Duodenal mucosa (tissue), 2 donors: ENCODE data around the gene CFAP58.

ENCODE experiments used
- H3K27ac ChIP-seq: one replicate; pipeline ENCODE4 v1.7.0; 2013; ENCODE audit warnings: low read depth, low read length
- H3K27me3 ChIP-seq, 2 donors: one replicate each; pipeline ENCODE4 v1.7.0; 2013; ENCODE audit warnings: low read length in 2 of 2, control low read depth in 1 of 2; ENCODE audit not compliant: insufficient read depth in 2 of 2, control insufficient read depth in 1 of 2
- H3K36me3 ChIP-seq, 2 donors: one replicate each; pipeline ENCODE4 v1.7.0; 2013; ENCODE audit warnings: low read length in 2 of 2, control low read depth in 1 of 2; ENCODE audit not compliant: insufficient read depth in 2 of 2, control insufficient read depth in 1 of 2
- H3K4me1 ChIP-seq, 2 donors: one replicate each; pipeline ENCODE4 v1.7.0; 2013; ENCODE audit warnings: low read length in 2 of 2, control low read depth in 1 of 2; ENCODE audit not compliant: insufficient read depth in 2 of 2, control insufficient read depth in 1 of 2
- H3K4me3 ChIP-seq, 2 donors: one replicate each; pipeline ENCODE4 v1.7.0; 2013; ENCODE audit warnings: low read length in 2 of 2, low read depth in 1 of 2
- H3K9ac ChIP-seq, 2 donors: one replicate each; pipeline ENCODE4 v1.7.0; 2013; ENCODE audit warnings: low read length in 2 of 2, low read depth in 1 of 2
- H3K9me3 ChIP-seq, 2 donors: one replicate each; pipeline ENCODE4 v1.7.0; 2013; ENCODE audit warnings: low read length in 2 of 2, control low read depth in 1 of 2; ENCODE audit not compliant: control insufficient read depth in 1 of 2

The CFAP58 gene

DNA sequence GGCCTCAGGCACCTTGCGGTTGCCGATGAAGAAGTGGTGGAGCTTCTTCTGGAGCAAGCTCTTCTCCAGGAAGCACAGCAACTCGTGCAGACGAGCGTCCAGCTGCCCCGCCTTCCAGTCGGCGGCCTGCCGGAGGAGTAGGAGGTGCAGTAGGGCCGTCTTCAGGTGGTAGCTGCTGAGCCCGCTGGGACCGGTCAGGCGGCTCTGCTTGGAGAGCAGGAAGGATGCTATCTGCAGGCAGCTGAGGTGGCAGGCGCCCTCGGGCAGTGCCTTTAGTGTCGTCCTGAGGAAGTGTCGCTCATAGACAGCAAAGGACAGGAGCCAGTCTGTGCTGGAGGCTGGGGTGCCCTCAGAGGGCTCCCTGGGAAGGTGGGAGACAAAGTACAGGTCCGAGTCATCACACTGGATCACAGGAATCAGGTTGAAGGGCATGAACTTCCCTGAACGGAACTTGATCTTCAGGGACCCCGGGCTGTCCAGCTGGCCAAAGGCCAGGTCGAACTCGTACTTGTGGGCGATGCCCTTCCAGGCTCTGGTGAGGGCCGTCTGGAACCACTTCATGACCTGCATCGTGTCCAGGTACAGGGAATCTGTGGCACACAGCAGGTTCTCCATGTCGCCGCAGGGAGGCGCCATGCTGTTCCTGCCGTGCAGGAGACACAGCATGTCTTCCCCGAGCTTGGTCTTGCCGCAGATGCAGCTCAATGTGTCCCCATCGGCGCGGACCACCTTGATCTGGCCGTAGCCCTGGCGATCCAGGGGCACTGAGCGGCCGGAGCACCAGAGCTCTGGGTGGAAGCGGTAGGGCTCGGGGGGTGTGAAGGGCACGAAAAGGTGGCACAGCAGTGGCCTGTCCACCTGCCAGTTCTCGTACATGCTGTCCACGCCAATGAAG, 38.8 kb upstream of the CFAP58 start:
- peaks cover 3 to 5% of the 10 kb centered on the region in 2 donors for H3K4me1 ChIP-seq
- no peak overlapping the region for H3K27ac ChIP-seq
- no peak overlapping the region for H3K9ac ChIP-seq
- peaks cover 21 to 37% of the 10 kb centered on the region in 2 donors for H3K36me3 ChIP-seq
- no peaks in the 10 kb centered on the region for H3K9me3 ChIP-seq
- H3K4me3 ChIP-seq, result no peak overlapping the region
- no peaks in the 10 kb centered on the region for H3K27me3 ChIP-seq

- H3K4me1 ChIP-seq, result peaks cover 3 to 5% of the 10 kb centered on the region in 2 donors
- no peak overlapping the region for H3K4me3 ChIP-seq
Observed at GRCh38 chr10:104315486-104315921, 38.1 kb upstream of the CFAP58 start.

GRCh38 chr10:104316321-104317099, 37.1 kb upstream of the CFAP58 start:
- no peak overlapping the region for H3K4me3 ChIP-seq
- H3K9ac ChIP-seq, result no peak overlapping the region
- no peak overlapping the region for H3K27ac ChIP-seq
- H3K36me3 ChIP-seq, result peaks cover 15 to 32% of the 10 kb centered on the region in 2 donors
- peaks cover 7 to 8% of the 10 kb centered on the region in 2 donors for H3K4me1 ChIP-seq
- H3K27me3 ChIP-seq, result no peaks in the 10 kb centered on the region
- H3K9me3 ChIP-seq, result no peaks in the 10 kb centered on the region

More at GRCh38 chr10:104315486-104315921, 38.1 kb upstream of the CFAP58 start:
- Histone ChIP-seq H3K36me3 (peaks cover 18 to 37% of the 10 kb centered on the region in 2 donors), H3K27me3 (no peaks in the 10 kb centered on the region), H3K9me3 (no peaks in the 10 kb centered on the region), H3K27ac (no peak overlapping the region), H3K9ac (no peak overlapping the region)

DNA sequence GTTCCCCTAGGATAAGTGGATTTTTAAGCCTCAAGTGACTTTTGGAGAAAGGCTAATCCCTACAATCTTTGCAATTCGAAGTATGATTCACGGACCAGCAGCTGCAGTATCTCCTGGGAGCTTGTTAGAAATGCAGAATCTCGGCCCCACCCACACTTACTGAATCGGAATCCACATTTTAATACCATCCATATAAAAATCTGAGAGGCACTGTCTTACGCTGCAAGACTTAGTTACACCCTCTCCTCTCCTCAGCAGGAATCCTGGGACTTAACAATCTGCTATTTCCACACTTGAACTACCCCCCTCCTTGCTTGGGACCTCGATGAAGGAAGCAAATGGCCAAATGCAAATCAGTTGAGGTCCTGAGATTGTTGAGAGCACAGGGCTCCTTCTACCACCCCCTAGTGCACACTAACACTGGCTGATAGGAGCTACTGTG, 36.3 kb upstream of the CFAP58 start:
- Histone ChIP-seq H3K4me1 (peaks cover 14 to 16% of the 10 kb centered on the region in 2 donors), H3K36me3 (peaks cover 15 to 32% of the 10 kb centered on the region in 2 donors), H3K27me3 (no peaks in the 10 kb centered on the region), H3K4me3 (no peak overlapping the region), H3K9ac (no peak overlapping the region), H3K27ac (no peak overlapping the region), H3K9me3 (no peaks in the 10 kb centered on the region)

GRCh38 chr10:104317726-104318299, 35.8 kb upstream of the CFAP58 start:
- Histone ChIP-seq H3K9me3 (no peaks in the 10 kb centered on the region), H3K4me3 (no peak overlapping the region), H3K36me3 (peaks cover 15 to 30% of the 10 kb centered on the region in 2 donors), H3K27ac (no peak overlapping the region), H3K27me3 (no peaks in the 10 kb centered on the region), H3K9ac (no peak overlapping the region), H3K4me1 (peaks cover 20 to 21% of the 10 kb centered on the region in 2 donors)

DNA sequence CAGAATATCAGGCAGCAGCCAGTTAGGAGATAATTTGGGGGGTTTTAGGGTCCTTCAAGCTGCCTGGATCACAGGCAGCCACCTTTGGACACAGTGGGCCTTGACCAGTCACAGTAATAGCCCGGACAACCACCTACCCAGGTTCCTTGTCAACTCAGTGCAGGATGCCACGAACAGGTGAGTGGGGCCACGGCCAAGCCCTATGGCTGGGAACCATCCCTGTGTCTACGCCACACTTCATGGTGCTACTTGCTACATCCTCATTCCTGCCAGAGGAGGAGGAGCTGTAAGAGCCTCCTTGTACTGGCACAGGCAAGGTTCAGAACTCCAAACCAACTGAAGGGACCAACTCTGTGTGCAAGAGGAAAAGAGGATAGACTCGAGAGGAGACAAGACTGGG, 35.3 kb upstream of the CFAP58 start:
- no peak overlapping the region for H3K27ac ChIP-seq
- H3K36me3 ChIP-seq, result peaks cover 15 to 25% of the 10 kb centered on the region in 2 donors
- peaks cover 25% of the 10 kb centered on the region in 2 donors for H3K4me1 ChIP-seq
- no peak overlapping the region for H3K9ac ChIP-seq
- no peak overlapping the region for H3K4me3 ChIP-seq
- no peaks in the 10 kb centered on the region for H3K9me3 ChIP-seq
- no peaks in the 10 kb centered on the region for H3K27me3 ChIP-seq

GRCh38 chr10:104318810-104319741, 34.6 kb upstream of the CFAP58 start:
- Histone ChIP-seq H3K4me3 (no peak overlapping the region), H3K36me3 (peaks cover 11 to 18% of the 10 kb centered on the region in 2 donors), H3K27me3 (no peaks in the 10 kb centered on the region), H3K9me3 (no peaks in the 10 kb centered on the region), H3K9ac (no peak overlapping the region), H3K4me1 (peaks cover 32 to 33% of the 10 kb centered on the region in 2 donors), H3K27ac (no peak overlapping the region)

- no peaks in the 10 kb centered on the region for H3K36me3 ChIP-seq
- H3K27me3 ChIP-seq, result no peaks in the 10 kb centered on the region
- H3K4me3 ChIP-seq, result no peak overlapping the region
- no peak overlapping the region for H3K9ac ChIP-seq
- no peak overlapping the region for H3K27ac ChIP-seq
- H3K9me3 ChIP-seq, result no peaks in the 10 kb centered on the region
- H3K4me1 ChIP-seq, result peaks cover 49% of the 10 kb centered on the region in 2 donors
Observed at GRCh38 chr10:104321226-104321625, 32.4 kb upstream of the CFAP58 start.

GRCh38 chr10:104321725-104322415, 31.8 kb upstream of the CFAP58 start:
- no peak overlapping the region for H3K9ac ChIP-seq
- H3K27me3 ChIP-seq, result no peaks in the 10 kb centered on the region
- H3K9me3 ChIP-seq, result no peaks in the 10 kb centered on the region
- H3K4me1 ChIP-seq, result peaks cover 55 to 56% of the 10 kb centered on the region in 2 donors
- H3K36me3 ChIP-seq, result no peaks in the 10 kb centered on the region
- peak overlapping the region in 1 of 2 donors; percentile 40 for H3K4me3 ChIP-seq
- H3K27ac ChIP-seq, result no peak overlapping the region
